ENCODE data around the gene RAI2. TPM values are rescaled to one million over a fixed set of nuclear protein-coding genes. Genes with fewer than 3 reads are reported as not detected.

RAI2 gene
- total and polyA plus RNA-seq, 2 experiments from 2014 or later: 0.83 to 0.99 TPM

GRCh38 chrX:17778997-17779396 is 82.1 kb downstream of the RAI2 start (continued):
- TF ChIP-seq ZNF462 (CRISPR knock-in tag; IDR thresholded peaks at IDR 0.05) (no peak), STAT1 (IDR thresholded peaks at IDR 0.05; ENCODE audit: unreplicated experiment) (no peak), ZNF331 (CRISPR knock-in tag; IDR thresholded peaks at IDR 0.05; ENCODE audit: low read depth) (no peak), EZH2phosphoT487 (IDR thresholded peaks at IDR 0.05; ENCODE audit: unreplicated experiment) (no peak)
- TF ChIP-seq, protein P1, sequence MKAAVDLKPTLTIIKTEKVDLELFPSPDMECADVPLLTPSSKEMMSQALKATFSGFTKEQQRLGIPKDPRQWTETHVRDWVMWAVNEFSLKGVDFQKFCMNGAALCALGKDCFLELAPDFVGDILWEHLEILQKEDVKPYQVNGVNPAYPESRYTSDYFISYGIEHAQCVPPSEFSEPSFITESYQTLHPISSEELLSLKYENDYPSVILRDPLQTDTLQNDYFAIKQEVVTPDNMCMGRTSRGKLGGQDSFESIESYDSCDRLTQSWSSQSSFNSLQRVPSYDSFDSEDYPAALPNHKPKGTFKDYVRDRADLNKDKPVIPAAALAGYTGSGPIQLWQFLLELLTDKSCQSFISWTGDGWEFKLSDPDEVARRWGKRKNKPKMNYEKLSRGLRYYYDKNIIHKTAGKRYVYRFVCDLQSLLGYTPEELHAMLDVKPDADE (IDR thresholded peaks at IDR 0.05): no peak

GRCh38 chrX:17774053-17774452 is 87.0 kb downstream of the RAI2 start:
- H3K36me3 ChIP-seq (ENCODE audit: insufficient read depth): no peaks in the 10 kb centered on the region
- Mint-ChIP-seq H3K9me3 (no peaks in the 10 kb centered on the region), H3K27me3 (ENCODE audit: insufficient read depth, low read depth, poor library complexity) (no peaks in the 10 kb centered on the region), H3K4me1 (peaks cover 3% of the 10 kb centered on the region), H3K36me3 (ENCODE audit: low read depth) (no peaks in the 10 kb centered on the region), H3K27ac (no peak overlapping the region), H3K4me3 (no peak overlapping the region)
- H3K27ac ChIP-seq (ENCODE audit: low read depth): no peak overlapping the region
- H2AFZ ChIP-seq: no peak overlapping the region
- H4K20me1 ChIP-seq (replicated peaks; ENCODE audit: insufficient read depth): no peaks in the 10 kb centered on the region
- H3K9me2 ChIP-seq (ENCODE audit: insufficient read depth): no peaks in the 10 kb centered on the region
- H3K4me1 ChIP-seq (ENCODE audit: insufficient read depth): no peaks in the 10 kb centered on the region
- H3F3A ChIP-seq (replicated peaks; ENCODE audit: low read depth): no peaks in the 10 kb centered on the region
- H3K79me2 ChIP-seq (replicated peaks; ENCODE audit: insufficient read depth): no peaks in the 10 kb centered on the region
- H3K4me2 ChIP-seq: no peak overlapping the region
- H3K27me3 ChIP-seq (ENCODE audit: insufficient read depth): no peaks in the 10 kb centered on the region
- DNase-seq (ENCODE audit: low spot score): no peak
- no peak overlapping the region for H3K4me3 ChIP-seq
- ATAC-seq: no peak
- no peak for TF ChIP-seq ZNF462 (CRISPR knock-in tag; IDR thresholded peaks at IDR 0.05)
- TF ChIP-seq, protein P2, sequence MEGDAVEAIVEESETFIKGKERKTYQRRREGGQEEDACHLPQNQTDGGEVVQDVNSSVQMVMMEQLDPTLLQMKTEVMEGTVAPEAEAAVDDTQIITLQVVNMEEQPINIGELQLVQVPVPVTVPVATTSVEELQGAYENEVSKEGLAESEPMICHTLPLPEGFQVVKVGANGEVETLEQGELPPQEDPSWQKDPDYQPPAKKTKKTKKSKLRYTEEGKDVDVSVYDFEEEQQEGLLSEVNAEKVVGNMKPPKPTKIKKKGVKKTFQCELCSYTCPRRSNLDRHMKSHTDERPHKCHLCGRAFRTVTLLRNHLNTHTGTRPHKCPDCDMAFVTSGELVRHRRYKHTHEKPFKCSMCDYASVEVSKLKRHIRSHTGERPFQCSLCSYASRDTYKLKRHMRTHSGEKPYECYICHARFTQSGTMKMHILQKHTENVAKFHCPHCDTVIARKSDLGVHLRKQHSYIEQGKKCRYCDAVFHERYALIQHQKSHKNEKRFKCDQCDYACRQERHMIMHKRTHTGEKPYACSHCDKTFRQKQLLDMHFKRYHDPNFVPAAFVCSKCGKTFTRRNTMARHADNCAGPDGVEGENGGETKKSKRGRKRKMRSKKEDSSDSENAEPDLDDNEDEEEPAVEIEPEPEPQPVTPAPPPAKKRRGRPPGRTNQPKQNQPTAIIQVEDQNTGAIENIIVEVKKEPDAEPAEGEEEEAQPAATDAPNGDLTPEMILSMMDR (conservative IDR thresholded peaks at IDR 0.05; ENCODE audit: low read depth in 2 of 2): no peak
